ENCODE data around the gene PTPRH.
"Not testable (repeated sequence)": the region's sequence is repeated elsewhere in the genome, so short reads cannot be mapped to it uniquely, and the experiment has no call there.

The PTPRH gene

DNA sequence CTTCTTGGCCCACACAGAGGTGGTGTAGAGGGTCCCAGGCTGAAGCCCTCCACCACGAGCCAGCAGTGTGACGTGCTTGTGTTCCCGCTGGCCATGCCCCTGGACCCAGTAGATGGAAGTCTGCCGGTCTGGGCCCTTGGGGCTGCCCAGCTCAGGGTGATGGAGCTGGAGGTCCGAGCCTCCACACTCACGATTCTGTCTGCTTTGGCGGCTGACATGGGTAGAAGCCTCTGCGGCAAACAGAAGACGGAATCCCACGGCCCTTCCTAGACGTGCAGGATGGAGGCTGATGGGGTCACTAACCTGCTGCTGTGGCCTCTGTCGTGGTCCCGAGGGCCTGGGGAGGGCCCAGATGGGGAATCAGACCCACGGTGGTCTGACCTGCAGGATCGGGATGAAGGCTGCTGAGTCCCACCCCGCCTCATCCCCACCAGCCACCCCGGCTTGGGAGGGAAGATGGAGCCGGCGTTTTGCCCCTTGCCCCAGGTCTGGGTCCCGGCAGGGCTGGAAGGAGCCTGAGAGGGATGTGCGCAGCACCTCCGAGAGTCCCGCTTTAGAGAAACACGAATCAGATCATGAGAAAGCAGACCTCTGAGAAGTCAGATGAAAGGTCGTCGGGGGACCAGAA lies 14.9 kb upstream of the PTPRH start:
- no peak for FAIRE-seq

DNA sequence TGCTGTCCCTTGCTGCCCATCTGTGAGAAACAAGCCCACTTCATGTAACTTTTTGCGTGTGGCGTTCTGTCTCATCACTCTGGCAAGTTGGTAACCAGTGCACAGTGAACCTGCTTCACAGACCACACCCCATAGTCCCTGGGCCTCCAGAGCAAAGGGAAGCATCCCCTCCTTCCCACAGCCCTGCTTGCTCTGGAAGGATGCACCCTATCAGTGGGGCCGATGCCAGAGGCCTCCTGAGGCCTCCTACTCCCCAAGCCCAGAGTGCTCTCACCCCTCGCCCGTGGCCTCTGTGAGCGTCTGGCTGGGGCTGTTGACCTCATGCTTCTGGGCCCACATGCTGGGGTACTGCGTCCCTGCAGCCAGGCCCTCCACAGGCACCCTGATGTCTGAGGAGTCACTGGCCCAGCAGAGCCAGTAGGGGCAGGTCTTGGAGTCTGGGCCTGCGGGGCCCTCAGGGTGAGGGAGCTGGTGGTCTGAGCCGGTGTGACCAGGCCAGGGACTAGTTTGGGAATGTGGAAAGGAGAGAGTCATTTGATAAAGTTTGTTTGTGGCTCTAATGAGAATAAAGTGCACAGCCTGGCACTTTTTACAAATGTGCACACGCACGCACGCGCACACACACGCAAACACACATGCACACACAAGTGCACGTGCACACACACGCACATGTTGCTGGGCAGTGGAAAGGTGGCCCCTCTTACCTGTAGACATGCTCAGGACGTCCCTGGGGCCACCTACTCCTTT lies 14.2 kb upstream of the PTPRH start:
- FAIRE-seq, result no peak

DNA sequence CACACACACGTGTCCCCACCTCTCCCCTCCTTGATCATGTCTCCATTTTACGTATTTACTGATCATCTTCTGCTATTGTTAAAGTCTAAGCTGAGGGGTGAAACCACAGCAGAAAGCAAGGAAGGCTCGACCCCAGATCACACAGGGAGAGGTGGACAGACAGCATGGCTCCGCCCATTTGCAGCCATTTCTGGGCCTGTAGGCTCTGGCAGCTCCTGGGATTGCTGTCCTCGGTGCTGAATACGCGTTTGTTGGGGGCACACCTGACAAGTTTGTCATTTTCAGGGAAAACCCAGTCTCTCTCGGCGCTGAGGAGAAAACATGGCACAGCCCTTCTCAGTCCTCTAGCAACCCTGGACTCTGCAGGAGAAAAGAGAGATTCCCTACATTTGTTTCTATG lies 11.2 kb upstream of the PTPRH start:
- no peak for FAIRE-seq

DNA sequence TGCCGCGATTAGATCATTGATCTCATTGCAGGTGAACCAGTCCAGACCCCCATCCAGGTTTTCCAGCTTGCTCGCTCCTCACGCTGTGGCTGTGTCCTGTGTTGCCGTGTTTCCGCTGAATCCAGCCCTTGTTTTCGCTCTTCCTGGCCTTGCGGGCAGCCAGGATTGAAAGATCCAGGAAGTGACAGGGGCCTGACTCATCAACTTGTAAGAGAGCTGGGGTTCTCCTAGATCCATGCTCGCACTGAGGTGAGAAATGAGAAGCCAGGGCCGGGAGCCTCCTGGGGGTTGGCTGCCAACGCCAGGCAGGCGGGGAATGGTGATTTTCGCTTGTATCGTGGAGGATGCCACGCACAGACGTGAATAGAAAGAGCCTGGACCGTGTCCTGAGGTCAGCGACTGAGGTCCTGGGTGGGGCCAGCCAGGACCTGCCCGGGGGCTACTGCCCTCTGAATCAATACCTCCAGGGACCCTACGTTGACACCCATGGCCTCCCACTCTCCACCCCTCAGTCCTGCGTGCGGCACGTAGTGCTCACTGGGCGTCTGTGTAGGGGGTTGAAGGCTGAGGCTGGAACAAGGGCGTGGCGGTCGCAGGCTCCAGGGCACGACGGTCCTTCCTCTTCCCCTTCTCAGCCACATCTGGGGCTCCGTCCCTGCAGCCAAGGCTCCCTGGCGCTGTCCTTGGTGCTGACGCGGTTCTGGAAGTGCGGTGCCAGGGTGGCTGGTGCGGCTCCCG lies 7.3 kb upstream of the PTPRH start:
- FAIRE-seq, result peak; percentile 88

DNA sequence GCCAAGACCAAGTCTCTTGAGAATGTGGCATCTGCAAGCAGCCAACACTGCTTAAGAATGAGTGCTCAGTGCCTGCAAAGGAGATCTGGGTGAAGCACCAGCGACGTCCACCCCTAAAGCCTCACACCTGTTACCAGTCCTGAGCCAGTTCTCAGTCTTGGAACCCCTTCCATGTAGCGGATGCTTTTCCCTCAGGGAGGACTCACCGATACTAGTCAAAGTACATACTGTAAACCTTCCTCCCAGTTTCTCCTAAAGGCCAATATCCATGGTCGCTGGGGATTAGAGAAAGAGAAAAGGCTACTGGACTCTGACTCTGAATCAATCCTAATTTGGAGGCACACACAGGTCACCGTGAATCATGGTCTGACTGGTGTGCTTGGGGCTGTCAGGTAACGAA lies 4.2 kb upstream of the PTPRH start:
- FAIRE-seq, result no peak

DNA sequence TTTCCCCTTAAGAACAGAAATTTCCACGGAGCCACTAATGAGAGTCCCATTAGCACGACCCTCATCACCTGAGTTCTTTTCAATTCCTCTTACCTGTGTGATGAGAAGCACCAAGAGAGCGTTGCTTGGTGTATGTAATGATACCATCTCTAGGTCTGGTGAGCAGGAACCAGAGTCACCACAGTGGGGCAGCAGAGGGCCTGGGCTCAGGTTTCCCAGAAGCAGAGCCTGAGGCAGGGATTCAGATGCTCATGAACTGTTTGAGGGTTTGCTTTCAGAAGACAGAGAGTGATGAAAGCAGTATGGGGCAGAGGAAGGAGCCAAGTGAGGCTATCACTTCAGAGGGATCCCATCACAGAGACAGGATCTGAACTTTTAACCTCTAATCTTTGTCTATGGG lies 3.1 kb upstream of the PTPRH start:
- FAIRE-seq, result no peak

DNA sequence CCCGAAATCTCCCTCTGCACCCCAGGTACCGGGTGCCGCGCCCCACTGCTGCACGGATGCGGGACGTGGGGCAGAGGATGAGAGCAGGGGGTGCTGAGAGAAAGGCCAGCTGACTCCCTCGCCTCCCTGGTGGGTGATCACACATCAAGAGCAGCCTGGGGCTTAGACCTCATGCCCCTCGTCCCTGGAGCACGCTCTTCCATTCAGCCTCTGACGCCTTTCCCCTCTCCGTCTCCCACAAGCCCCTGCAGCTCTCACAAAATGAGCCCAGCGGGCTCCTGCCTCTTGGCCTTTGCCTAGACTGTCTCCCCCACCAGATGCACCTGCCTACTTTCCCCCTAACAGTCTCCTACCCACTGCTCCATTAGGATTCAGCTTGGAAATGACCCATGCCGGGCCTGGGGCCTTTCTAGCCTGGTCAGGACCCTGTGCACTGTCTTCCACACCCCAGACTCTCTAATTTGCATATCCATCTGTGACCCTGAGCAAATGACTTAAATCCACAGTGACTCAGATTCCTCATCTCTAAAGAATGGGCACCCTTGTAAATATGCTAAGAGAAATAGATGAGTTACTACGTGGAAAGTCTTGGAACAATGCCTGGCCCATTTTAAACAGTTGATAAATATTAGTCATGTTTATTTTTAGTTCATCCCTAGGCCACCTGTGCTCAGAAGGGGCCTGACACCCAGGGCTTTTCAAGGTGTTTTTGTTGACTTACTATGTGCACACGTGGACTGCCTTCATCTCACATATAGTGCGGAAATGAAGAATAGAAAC lies 582 bp upstream of the PTPRH start:
- peak; percentile 89 for FAIRE-seq

DNA sequence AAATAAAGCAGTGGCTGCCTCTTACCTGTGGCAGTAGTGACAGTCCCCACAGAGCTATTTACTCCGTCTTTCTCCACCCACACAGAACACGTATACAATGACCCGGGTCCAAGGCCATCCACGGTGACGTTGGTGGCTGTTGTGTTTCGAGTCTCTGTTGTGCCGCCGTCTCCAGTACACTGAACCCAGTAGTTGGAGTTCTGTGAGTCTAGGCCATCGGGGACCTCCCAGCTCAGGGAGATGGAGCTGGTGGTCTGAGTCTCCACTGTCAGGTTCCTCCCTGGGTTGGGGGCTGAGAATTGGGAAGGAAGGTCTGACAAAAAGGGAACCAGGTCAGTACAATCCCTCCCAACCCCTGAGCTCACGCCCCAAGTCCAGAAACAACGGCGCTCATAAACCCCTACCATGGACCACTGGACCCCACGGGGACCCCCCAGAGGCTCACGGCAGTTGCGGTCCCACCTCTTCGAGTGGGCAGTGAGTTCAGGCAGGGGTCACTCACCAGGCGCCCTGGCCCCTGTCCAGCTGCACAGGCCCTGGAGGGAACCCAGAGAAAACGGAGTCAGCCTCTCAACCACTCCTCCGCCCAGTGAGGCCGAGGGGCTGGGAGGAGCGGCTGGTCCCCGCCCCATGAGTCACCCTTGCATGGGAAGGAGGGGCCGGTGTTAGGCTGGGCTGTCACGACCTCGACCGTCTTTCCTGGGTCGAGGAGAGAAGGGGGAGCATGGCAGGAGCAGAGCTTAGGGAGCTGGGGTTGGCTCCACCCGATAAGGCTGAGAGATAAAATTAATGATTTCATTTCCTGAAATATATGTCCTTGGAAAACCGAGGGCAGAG lies 2.4 kb downstream of the PTPRH start:
- FAIRE-seq, result no peak

DNA sequence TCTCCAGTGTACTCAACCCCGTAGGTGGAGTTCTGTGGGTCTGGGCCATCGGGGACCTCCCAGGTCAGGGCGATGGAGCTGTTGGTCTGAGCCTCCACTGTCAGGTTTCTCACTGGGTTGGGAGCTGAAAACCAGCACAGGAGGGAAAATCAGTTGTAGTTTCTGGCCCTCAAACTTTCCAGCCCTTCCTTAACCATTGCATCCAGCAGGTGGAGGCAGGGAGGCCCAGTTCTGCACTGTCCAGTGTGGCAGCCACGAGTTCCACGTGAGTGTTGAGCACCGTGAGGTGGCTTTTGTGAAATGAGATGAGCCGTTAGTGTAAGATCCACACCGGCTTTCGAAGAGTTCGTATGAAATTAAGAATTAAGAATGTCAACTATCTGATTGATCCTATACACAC lies 7.1 kb downstream of the PTPRH start:
- not testable (repeated sequence) for FAIRE-seq

DNA sequence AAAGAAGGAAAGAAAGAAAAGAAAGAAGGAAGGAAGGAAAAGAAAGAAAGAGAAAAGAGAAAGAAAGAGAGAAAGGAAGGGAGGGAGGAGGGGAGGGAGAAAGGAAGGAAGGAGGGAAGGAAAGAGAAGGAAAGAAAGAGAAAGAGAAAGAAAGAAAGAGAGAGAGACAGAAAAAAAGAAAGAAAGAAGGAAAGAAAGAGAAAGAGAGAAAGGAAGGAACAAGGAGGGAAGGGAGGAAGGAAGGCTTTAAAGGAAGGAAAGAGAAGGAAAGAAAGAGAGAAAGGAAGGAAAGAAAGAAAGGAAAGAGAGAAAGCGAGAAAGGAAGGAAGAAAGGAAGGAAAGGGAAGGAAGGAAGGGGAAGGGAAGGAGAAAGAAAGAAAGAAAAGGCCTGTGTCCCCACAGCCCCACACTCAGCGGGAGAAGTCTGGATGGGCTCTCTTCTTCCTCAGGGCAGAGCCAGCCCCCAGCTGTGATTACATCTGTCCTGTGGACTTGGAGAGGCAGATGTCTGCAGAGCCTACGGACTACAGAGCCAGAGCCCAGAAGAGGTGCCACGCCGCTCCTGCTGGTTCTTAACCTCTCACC lies 9.6 kb downstream of the PTPRH start:
- FAIRE-seq, result no peak

DNA sequence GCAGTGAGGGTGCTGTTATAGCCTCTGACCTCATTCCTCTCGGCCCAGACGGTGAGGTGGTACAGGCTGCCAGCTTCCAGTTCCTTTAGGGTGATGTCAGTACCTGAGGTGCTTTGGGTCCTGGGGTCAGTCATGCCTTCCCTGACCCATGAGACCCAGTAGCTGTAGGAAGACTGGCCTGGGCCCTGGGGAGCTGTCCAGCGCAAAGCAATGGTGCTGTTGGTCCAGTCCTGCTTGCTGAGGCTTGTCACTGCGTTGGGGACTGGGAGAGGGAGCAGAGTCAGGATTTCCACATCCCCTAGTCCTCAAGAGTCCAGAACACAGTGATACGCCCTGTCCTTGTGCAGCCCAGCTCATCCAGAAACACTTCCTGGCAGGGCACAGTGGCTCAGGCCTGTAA lies 10.7 kb downstream of the PTPRH start:
- no peak for FAIRE-seq

DNA sequence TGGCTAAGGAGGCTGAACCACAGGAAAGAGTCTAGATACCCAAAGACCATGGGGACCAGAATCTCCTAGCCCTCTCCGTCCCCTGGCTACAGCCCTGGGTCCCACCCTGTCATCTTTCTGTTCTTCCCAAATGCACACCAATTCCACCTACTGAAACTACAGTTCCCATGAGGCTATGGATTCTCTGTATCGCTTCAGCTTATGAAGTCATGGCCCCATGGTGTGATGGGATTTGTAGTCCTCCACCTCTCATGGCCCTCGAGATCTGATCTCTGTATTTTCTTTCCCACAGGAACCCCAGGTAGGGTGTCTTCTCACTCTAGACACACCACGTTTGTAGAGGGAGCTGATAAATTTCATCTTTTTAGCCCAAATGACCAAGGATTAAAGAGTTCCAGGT lies 11.8 kb downstream of the PTPRH start:
- no peak for FAIRE-seq

DNA sequence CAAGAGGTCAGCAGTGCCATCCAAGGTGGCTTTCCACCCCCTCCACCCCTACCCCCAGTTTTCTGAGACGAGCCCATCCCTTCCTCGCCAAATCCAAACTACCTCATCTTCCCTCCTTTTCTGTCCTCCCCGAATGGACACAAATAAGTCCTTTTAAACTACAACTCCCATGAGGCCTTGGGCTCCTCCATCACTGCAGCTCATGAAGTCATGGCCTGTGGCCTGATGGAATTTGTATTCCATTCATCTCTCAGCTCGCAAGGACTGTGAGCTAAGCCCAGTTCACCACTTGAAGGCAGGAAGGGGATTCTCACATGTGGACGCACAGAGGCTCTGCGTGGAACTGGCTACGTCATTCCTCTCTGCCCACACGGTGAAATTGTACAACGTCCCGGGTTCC lies 12.5 kb downstream of the PTPRH start:
- no peak for FAIRE-seq

DNA sequence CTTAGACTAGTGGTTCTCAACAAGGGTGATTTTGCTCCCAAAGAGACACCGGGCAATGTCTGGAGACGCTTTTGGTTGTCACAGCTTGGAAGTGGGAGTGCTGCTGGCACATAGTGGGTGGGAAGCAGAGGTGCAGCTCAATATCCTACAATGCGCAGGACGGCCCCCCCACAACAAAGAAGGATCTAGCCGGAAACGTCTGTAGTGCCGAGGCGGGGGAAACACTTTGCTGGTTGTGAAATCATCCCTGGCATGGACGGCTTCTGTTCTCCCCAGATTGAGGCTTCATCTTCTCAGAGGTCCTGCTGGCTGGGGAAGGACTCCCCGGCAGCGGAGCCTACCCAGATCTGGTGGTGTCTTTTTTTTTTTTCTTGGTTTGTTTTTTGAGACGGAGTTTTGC lies 15.8 kb downstream of the PTPRH start:
- FAIRE-seq, result no peak

DNA sequence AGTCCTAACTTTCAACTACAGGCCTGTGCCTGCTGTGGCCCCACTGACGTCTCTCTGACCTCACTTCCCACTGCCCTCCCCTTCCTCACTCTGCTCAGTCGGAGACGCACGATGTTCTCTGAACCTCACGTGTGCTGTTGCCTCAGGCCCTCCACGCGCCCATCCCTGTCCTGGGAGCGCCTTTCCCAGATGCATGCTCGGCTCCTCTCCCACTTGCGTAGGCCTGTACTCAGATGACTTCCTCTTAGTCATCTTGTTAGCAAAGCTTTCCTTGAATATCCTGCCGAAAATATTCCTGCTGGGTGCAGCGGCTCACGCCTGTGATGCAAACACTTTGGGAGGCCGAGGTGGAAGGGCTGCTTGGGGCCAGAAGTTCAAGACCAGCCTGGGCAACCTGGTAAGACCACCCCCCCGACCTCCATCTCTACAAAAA lies 19.9 kb downstream of the PTPRH start:
- no peak for FAIRE-seq

DNA sequence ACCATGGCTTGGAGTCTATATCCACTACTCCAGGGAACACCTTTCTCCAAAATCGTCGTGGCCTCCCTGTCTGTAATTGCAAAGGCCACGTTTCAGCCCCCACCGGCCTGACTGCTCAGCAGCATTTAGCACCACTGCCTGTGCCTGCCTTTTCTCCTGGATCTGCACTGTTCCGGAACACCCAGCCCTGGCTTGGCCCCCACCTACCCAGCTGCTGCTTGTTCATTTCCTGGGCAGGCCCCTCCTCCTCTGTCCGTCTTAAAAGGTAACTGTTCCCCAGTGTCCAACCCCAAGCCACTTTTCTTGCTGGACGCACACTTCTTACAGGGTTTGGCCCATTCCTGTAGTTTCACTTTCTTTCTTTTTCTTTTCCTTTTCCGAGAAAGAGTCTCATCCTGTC lies 20.7 kb downstream of the PTPRH start:
- no peak for FAIRE-seq

DNA sequence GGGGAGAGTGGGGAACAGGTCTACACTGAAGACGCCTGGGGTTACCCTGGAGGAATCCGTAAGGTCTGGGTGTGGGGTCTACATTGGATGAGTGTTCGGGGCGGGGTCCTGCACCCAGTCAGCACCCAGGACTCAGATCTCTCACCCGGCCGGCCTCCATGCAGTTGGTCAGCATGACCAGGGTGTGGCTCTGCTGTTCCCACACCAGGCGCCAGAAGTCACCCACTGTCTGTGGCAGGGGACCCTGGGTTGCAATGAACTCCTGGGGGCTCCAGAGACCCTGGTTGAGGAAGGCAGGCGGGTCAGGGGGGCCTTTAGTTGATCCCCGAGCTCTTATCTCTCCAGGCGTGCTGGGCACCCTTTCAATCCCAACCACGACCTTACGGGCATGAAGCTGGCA lies 23.2 kb downstream of the PTPRH start:
- no peak for FAIRE-seq

DNA sequence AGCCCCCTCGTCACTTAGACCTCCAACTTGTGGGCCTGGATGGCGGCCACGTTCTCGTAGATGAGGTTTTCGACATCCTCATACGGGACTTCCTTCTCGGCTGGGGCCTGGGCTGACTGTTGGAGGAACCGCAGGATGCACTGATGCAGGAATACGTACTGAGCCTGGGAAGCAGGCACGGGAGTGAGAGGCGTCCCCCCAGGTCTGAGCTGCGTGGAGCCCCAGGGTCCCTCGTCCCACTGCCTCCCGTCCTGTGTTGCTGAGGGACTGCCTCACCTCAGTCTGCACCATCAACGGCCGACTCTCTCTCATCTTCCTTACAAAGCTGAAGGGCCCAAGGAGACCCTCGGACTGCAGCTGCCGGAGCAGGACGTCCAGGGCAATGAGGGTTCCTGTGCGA lies 27.6 kb downstream of the PTPRH start:
- FAIRE-seq, result no peak

DNA sequence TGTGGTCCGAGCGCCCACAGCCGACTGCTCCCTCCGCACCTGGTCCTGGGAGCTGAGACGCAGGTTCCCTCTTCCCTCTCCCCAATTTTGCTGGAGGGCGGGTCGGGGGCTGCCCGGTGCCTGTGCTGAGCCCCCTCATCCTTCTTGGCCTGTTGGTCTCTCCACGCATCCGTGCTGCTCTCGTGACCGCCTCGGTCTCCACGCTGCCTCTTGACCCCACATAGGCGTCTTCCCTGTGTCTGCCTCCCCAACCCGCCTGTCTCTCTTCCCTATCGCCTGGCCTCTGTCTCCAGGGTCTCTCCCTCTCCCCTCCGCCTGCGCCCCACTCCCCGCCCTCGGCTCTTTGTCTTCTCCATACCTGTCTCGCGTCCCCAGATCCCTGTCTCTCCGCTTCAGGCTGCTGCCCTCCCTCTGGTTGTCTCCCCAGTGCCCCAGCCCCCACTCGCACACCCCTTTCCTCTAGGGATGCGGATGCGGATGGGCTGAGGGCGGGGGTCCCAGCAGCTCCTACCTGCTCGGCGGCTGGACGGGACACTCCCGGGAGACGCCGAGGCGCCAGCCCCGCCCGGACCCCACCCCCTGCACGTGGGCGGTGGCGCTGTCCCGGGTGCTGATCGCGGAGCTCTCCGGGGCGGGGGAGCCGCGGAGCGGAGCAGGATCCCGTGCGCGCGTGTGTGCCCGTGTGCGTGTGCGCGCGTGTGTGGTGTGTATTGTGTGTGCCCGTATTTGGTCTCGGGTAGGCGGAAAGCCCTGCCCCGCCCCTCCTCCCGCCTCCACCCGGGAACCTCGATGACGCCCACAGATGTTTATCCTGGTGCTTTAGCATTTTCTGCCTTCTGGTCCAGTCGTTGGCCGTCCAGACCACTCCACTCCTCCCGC lies 29.5 kb downstream of the PTPRH start, which contains the start of gene SYT5:
TSS of gene SYT5 (minus strand) at position 684 of the 879 bp plus-strand sequence. CDS start 1,248 bp downstream, outside the sequence.
- no peak for FAIRE-seq

DNA sequence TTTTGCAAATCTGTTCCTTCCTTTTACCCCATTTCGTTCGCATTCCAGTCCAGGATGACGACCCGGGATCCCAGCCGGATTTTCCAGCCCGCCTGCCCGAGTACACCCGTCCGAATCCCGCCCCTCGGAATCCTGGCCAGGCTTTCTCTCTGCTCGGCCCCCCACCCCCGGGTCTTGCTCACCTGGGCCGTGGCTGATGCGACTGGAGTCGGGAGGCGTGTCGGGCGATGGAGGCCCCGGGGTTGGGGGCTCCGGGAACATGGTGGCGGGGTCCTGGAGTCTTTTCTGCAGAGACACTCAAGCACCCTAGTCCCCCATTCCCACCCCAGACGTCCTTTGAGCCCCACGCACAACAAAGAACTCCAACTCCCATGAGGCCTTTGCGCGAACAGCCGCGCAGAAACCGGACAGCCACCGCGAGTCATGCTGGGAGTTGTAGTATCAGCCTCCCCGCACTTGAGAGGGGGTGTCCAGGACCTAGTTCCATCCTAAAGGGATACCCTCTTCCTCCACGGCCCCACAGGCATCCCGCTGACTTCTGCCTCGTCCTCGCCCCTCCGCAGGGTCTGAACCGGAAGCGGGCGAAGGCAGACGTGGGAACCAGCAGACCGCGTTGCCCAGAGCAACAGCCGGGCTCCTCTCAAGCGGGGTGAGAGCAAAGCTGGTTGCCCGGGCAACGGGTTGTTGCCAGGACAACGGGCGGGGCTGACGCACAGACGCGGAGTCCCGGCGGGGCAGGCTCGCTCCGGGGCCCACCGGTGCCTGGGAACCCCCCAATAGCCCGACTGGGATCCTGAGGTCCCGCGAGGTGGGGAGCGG lies 30.3 kb downstream of the PTPRH start:
- FAIRE-seq, result no peak

Measured in islet of Langerhans (tissue), 1 donor.